Activated CD4-positive, alpha-beta T cell treated with anti-CD3 and anti-CD28 coated beads for 1 hour (primary cell): ENCODE results near the gene NLRP3.
"Not testable (repeated sequence)": the region's sequence is repeated elsewhere in the genome, so short reads cannot be mapped to it uniquely, and the experiment has no call there.

Experiments
- DNase-seq: peaks from one replicate; pipeline ENCODE4 v3.0.0-alpha.2; 2020

The NLRP3 gene

GRCh38 chr1:247472035-247472434 is 56.1 kb downstream of the NLRP3 start:
- no peak for DNase-seq

- DNase-seq = no peak
Observed at GRCh38 chr1:247474367-247474766, 58.4 kb downstream of the NLRP3 start.

- no peak for DNase-seq
Observed at GRCh38 chr1:247475793-247476192, 59.8 kb downstream of the NLRP3 start.

GRCh38 chr1:247476328-247477058 is 60.5 kb downstream of the NLRP3 start:
- DNase-seq = not testable (repeated sequence)

- no peak for DNase-seq
Observed at GRCh38 chr1:247482747-247483146, 66.8 kb downstream of the NLRP3 start.

GRCh38 chr1:247487057-247487456 is 71.1 kb downstream of the NLRP3 start:
- no peak for DNase-seq

- no peak for DNase-seq
Observed at GRCh38 chr1:247491328-247491727, 75.4 kb downstream of the NLRP3 start.

GRCh38 chr1:247493106-247493505 is 77.1 kb downstream of the NLRP3 start:
- DNase-seq = no peak

GRCh38 chr1:247494767-247495166 is 78.8 kb downstream of the NLRP3 start:
- no peak for DNase-seq

- no peak for DNase-seq
Observed at GRCh38 chr1:247496581-247497285, 80.8 kb downstream of the NLRP3 start.
